HG02938 (cell line): Measurements from ENCODE around the gene IGDCC3.
"Not testable (repeated sequence)": the region's sequence is repeated elsewhere in the genome, so short reads cannot be mapped to it uniquely, and the experiment has no call there.

Experiments
- ATAC-seq: cut with Tn5 transposase; IDR thresholded peaks from one replicate; pipeline ENCODE4 v1.9.1; 2021; ENCODE audit warnings: mild to moderate bottlenecking, moderate library complexity; ENCODE audit not compliant: unreplicated experiment

Gene IGDCC3

DNA sequence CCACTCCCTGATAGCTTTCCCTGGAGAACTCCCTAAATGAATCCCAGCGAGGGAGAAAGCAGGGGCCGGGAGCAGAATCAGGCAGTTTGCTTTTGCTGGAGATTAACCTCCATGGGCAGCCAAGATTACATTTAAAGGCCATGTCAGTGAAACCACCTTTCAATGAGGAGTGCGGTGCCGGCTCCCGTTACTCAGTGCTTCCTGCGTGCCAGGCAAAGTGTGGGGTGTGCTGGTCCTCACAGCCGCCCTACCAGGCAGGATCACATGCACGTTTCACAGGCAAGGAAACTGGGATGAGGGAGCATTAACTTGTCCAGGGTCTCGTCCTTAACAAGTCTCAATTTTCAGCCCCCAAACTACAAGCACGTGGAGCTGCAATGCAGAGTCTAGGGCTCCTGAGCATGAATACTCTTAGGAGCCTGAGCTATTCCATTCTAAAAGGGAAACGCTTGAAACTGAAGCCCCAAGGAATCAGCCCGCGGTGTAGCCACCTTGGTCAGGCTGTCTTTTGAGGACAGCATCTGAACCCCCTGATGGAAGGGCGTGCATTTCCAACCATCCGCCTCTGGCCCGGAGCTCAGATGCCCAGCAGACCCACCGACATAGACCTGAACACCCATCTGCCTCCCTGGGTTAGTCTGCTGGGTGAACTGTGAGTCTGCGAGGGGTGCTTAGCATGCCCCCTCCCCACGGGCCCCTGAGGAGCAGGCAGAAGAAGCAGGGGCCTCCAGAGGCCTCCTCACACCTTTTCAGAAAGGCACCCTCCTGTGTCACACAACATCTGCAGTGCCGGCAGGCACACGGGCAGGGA lies 5.6 kb downstream of the IGDCC3 start:
- ATAC-seq = no peak

DNA sequence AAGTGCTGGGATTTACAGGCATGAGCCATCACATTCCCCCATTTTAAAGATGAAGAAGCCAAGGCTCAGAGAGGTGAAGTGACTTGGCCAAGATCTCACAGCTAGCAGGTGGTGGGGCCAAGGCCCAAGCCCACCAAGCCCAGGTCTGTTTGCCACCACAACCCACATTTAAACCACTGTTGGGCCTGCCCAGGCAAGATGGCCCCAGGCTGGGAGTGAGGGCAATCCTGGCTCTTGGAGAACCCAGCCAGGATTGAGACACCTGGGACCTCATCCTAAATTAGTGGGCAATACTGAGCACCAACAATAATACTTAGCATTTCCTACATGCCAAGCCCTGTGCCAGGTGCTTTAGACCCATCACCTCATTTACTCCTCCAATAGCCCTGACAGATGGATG lies 6.9 kb downstream of the IGDCC3 start:
- no peak for ATAC-seq

DNA sequence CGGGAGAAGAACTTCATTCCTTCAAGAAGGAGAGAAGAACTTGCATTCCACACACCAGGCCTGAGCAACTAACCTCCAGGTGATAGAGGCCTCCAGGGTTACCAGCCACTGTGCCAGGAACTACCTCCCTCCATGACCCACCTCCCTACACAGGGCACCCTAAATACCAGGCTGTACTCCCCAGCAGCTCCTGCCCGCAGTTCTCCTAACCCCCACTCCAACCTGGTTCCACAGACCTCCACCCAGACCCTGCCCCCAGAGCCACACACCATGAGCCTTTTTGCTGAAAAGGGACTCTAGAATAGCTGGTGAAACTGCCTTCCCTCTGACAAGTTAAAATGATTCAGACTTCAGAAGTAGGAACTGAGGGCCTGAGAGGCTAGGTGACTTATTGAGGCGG lies 8.2 kb downstream of the IGDCC3 start:
- no peak for ATAC-seq

DNA sequence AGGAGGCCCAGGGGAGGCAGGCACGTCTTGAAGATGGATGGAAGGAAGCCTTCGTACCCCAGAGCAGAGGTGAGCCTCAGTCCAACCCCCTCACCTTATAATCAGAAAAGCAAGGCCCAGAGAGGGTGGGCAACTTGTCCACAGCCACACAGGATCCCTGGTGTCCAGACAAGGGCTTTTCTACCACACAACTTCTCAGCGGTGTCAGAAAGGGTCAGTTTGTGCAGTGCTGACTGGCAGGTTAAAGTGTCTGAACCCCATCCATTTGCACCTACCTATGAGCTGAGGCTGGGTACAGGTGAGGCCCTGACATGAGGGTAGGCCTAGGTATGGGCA lies 8.6 kb downstream of the IGDCC3 start:
- no peak for ATAC-seq

DNA sequence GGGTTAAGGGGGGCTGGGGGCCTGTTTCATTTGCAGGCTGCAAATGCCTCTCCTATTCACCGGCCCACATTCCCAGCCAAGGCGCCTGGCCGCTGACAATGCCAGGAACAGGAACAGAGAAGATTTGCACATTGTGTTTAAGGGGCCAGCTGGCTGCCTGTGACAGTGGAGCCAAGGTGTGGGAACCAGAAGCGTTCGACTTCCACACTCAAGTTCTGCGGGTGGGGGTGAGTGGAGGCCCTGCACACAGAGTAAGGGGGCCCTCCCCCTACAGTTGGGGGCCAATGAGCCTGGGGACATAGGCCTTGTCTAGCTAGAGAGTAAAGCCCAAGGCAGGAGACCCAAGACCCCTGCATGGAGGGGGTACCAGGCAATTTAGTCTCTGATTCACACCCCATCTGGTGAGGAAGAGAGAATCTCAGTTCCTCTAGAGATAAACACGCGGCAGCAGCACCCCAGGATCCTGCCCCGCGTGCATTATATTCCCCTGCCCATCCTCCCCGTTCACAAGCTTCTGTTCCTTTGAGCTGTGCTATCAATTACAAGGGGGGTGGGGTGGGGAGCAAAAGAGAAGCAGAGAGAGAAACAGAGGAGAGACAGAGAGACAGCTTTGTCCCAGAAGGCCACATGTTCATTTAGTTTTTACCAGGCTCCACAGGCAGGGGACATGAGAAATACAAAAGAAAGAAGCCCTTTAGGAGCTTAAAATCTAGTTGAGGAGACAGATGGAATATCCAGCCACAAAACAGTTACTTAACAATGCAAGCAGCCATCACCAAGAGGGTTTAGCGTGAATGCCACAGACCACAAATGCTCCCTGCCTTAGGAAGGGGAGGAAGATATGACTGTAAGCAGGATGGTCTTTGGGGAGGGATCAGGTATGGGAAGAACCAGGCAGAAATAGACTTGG lies 9.2 kb downstream of the IGDCC3 start:
- ATAC-seq = no peak

DNA sequence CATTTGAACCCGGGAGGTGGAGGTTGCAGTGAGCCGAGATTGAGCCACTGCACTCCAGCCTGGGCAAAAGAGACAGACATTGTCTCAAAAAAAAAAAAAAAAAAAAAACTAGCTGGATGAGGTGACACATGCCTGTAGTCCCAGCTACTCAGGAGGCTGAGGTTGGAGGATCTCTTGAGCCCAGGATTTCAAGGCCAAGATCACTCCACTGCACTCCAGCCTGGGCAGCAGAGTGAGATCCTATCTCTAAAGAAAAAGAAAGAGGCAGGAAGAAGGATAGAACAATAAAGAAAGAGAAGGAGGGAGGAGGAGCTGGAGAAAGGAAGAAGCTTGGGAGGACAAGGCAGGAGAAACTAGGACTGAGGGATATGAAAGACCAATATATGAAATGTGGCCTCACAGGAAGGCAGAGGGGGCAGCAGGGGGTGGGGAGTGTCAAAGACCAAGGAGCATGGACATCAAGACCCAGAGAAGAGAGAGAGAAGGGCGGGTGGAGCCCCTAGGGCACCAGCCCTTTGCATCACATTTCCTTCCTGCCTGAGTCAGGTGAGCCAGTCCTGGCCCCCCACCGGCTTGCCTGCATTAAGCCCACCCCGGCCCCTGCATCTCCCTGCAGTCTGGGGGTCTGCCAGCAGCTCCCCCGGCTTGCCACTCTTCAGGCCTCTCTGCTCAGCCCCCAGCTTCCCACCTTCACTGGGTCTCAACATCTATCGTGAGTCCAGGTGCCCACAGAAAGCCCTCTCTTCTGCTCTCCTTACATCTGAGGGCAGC lies 11.5 kb downstream of the IGDCC3 start:
- no peak for ATAC-seq

GRCh38 chr15:65365229-65365628 lies 12.6 kb downstream of the IGDCC3 start:
- ATAC-seq = no peak

GRCh38 chr15:65363766-65364165 lies 14.0 kb downstream of the IGDCC3 start:
- ATAC-seq = no peak

GRCh38 chr15:65363306-65363705 lies 14.5 kb downstream of the IGDCC3 start:
- ATAC-seq = no peak

DNA sequence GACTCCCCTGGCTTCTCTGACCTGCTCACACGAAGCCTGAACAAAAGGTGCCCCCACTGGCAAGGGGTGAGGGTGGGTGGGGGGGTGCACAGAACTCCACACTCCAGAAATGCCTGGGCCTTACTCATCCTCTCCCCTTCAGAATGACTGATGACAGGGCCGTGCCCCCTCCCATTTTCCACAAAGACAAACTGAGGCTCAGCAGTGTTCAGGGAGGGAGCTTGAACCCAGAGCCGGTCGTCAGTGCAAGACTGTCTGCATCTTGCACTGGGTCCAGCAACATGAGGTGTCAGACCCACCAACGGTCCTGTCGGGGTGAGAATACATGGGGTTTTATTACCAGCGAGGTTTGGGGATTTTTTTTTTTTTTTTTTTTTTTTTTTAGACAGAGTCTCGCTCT lies 15.3 kb downstream of the IGDCC3 start:
- no peak for ATAC-seq

GRCh38 chr15:65361708-65362459 lies 15.9 kb downstream of the IGDCC3 start:
- ATAC-seq = no peak

DNA sequence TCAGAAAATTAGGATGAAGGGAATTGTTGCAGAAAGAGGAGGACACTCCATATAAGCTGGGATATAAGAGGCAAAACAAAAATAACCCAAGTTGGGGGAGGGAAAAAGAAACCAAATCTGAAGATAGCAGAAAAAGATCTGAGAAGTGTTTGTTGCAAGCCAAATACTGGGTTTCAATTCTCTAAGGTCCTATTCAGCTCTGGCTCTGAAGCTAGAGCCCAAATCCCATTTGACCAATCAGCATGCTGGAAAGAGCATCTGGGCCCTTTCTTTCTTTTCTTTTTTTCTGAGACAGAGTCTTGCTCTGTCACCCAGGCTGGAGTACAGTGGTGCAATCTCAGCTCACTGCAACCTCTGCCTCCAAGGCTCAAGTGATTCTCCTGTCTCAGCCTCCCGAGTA lies 17.3 kb downstream of the IGDCC3 start:
- ATAC-seq = no peak

DNA sequence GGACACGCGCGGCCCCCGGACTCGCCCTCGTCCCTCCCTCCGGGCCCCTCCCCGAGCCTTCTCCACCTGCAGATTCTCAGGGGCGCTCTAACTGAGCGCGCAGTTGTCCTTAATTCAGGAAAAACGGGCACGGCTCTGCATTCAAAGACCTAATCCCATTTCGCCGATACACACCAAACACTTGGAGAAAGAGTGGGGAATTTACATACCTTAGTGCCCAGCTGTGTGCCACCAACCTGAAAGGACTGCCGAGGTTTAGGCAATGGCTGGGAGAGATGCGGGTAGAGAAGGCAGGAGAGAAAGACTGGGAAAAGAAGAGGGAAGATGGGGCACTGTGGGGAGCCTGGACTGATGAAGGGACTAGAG lies 21.8 kb downstream of the IGDCC3 start:
- no peak for ATAC-seq

GRCh38 chr15:65355173-65355987 lies 22.4 kb downstream of the IGDCC3 start:
- ATAC-seq = no peak

DNA sequence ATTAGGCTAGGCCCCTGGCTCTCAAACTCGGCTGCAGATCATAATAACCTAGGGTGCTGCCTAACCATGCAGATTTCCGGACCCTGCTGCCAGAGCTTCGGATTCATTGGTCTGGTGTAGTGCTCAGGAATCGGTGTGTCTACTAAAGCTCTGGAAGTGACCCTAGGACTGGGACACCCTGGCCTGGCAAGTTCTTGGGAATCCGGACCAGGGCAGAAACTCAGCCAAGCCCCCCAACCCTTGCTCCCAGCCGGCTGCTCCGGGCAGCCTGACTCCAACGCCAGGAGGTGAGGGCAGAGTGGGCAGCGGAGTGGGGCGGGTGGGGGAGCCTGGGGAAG lies 23.0 kb downstream of the IGDCC3 start:
- no peak for ATAC-seq

DNA sequence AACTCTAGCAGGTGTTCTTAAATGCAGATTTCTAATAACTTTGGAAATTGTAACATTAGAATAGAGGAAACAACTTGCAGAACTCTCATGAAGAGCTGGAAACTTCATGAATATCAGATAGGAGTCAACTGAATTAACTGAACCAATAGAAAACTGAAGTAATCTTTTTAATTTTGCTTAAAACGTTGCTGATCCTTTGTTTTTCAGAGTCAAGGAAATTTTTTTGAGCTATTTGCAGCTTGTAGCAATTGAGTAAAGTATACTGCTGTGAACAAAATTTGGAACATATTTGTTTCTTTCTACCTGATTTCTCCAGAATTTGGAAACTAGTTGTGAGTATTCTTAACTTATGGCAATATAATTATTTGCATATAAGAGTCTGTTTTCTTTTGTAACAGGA lies 25.8 kb downstream of the IGDCC3 start:
- not testable (repeated sequence) for ATAC-seq

DNA sequence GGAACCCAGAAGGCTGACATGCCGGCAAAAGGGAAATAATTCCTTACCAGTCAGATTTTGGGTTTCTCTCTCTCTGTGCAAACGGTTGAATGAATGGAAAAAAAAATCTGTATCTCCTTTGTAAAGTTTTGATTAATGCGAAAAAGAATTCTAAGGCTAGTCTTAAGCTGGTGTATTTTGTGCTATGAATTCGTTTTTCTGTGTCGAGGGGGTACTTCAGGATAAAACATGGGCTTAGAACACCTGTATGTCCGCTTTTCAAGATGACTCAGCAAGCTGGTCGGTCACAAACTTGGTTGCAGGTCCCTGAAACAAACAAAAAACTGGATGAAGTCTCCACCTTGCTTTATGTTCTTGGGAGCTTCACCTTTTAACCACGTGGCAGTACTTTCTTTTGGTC lies 28.5 kb downstream of the IGDCC3 start:
- ATAC-seq = no peak

DNA sequence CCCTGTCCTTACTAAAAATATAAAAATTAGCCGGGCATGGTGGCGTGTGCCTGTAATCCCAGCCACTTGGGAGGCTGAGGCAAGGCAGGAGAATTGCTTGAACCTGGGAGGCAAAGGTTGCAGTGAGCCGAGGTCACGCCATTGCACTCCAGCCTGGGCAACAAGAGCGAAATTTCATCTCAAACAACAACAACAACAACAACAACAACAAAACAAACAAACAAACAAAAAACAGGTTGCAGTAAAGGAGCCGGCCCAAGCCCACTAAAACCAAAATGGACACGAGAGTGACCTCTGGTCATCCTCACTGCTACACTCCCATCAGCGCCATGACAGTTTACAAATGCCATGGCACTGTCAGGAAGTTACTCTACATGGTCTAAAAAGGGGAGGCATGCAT lies 30.0 kb downstream of the IGDCC3 start:
- not testable (repeated sequence) for ATAC-seq

DNA sequence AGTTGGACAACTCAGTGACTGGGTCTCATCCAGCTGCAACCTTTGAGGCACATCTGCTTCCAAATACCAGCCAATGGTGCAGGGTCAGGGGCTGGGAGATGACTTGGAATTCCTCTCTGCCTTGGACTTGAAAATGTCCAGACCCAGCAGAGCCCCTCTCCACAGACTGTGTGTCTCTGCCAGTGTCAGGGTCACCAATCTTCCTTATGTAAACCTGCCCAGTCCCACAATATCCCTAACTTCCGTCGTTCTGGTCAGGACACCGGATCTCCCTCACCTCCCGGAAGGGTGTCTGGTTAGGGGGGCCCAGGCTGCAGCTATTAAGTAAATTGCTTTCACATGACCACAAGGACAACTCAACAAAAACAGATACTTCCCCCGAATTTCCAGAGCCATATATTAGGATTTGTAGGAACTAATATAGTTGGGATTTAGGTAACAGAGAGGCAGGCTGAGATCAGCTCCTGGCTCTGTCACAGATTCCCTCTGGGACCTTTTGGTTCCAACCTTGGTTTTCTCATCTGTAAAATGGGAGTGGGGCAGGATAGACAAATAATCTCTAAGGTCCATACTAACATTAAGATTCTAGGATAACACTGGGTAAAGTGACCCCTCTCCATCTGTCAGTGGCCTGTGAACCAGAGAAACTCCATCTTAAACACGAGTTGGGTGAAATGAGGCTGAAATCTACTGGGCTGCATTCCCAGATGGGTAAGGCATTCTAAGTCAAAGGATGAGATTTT lies 30.8 kb downstream of the IGDCC3 start:
- ATAC-seq = no peak
